HG03064 (cell line): ENCODE data around the gene USP43.
"Not testable (repeated sequence)": the region's sequence is repeated elsewhere in the genome, so short reads cannot be mapped to it uniquely, and the experiment has no call there.

Source experiments
- ATAC-seq: cut with Tn5 transposase; IDR thresholded peaks from one replicate; pipeline ENCODE4 v1.9.1; 2021; ENCODE audit warnings: low read depth; ENCODE audit not compliant: unreplicated experiment

Gene USP43

GRCh38 chr17:9658593-9659211 is 13.4 kb downstream of the USP43 start:
- ATAC-seq = no peak

- ATAC-seq = no peak
These were observed 15.7 kb downstream of the USP43 start for GRCh38 chr17:9661027-9661426.

DNA sequence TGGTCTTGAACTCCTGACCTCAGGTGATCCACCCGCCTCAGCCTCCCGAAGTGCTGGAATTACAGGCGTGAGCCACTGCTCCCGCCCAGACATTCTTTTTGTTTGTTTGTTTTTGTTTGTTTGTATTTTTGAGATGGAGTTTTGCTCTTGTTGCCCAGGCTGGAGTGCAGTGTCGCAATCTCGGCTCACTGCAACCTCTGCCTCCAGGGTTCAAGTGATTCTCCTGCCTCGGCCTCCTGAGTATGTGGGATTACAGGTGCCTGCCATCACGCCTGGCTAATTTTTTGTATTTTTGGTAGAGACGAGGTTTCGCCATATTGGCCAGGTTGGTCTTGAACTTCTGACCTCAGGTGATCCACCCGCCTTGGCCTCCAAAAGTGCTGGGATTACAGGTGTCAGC is 18.2 kb downstream of the USP43 start:
- not testable (repeated sequence) for ATAC-seq

DNA sequence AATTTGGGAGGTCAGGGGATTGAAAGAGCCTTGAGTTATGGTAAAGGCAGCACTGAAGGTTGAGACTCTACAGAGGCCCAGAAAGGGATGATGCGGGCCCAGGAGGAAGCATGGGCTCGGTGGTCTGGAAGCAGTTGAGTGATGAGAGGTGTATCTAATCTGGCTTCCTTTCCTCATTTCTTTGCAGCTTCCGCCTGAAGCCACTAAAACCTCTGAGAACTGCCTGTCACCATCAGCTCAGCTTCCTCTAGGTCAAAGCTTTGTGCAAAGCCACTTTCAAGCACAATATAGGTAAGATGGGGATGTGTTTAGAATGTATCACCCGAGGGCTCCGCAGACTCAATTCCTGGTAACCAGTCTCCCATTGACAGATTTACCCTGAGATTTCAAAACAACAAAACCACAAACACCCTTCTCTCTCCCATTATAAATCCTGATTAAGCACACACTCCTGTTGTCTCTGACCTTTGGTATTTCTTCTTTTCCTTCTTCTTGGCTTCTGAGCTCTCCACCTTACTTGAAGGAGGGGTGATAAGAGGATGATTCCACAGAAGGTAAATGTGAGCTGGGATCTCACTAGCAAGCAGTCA is 21.2 kb downstream of the USP43 start:
- ATAC-seq = no peak

- no peak for ATAC-seq
These were observed 23.2 kb downstream of the USP43 start for GRCh38 chr17:9668517-9668916.

DNA sequence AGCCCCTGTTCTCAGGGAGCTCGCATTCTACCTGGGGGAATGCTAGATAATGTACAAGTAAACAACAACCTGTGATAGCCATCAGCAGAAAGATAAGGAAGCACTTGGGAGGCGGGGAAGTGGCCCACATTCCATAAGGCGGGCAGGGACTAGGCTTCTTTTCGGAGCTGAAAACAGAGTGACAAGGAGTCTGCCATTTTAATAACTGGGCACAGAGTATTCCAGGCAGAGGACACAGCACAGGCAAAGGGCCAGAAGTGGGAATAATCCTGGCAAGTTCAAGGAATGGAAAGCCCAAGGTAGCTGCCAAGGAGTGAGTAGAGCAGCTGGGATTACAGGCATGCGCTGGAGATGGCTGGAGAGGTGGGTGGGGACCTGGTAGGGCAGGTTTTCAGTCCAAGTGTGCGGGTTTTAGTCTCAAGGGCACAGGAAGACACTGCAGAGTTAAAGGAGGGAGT is 24.3 kb downstream of the USP43 start:
- ATAC-seq = no peak

- no peak for ATAC-seq
These were observed 25.3 kb downstream of the USP43 start for GRCh38 chr17:9670596-9670995.

GRCh38 chr17:9671559-9671958 is 26.2 kb downstream of the USP43 start:
- no peak for ATAC-seq

DNA sequence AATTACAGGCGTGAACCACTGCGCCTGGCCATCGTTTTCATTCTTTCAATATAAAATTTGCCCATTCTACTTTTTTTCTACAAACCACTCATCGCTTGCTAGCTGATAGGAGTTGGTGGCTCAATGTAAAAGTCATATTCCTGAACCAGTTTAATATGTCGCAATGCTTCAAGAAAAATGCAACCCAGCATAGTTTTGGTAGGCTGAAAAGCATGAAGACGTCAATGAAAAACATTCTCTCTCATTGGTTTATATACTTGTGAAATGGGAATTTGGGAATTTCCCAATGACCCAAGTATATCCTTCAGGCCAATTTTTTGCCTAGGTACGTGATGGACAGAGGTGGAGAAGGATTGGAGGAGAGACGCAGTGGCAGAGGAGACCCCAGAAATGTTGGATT is 26.9 kb downstream of the USP43 start:
- ATAC-seq = no peak

DNA sequence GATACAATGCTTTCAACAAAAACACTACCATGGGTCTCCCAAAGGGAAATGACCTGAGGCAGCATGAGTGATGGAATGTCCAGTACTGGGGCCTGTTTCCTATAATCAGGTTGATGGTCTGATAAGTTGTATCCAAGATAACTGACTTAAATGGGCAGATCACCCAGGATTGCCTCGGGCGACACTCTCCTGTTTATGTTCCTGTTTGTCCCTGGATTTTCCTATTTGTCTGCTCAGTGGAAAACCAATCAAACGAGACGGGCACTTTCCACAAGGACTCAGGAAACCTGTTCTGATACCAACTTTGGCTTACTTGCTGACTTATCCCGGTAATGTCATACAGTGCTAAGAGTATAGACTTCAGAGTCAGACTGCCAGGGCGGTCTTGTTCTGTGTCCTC is 27.4 kb downstream of the USP43 start:
- no peak for ATAC-seq

GRCh38 chr17:9676084-9676483 is 30.8 kb downstream of the USP43 start:
- ATAC-seq = no peak

- no peak for ATAC-seq
These were observed 31.5 kb downstream of the USP43 start for GRCh38 chr17:9676820-9677310.

- no peak for ATAC-seq
These were observed 32.1 kb downstream of the USP43 start for GRCh38 chr17:9677411-9677810.

DNA sequence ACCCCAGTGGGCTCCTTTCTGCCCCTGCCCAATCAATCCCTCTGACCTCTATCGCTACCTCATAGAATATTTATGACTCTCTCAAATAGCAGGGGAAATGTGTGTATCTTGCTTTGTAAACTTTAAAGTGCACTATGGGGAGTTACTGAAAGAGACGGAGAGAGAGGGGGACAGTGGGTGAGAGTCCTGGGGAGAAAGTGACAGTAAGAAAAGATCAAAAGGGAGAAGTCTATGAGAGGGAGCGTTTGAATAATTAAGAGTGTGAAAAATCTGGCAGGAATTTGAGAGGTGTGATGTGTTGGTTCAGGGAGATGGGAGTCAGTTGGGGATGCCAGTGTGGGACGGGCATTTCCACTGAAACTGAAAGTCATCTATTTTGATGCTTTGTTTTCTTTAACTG is 32.6 kb downstream of the USP43 start:
- no peak for ATAC-seq

DNA sequence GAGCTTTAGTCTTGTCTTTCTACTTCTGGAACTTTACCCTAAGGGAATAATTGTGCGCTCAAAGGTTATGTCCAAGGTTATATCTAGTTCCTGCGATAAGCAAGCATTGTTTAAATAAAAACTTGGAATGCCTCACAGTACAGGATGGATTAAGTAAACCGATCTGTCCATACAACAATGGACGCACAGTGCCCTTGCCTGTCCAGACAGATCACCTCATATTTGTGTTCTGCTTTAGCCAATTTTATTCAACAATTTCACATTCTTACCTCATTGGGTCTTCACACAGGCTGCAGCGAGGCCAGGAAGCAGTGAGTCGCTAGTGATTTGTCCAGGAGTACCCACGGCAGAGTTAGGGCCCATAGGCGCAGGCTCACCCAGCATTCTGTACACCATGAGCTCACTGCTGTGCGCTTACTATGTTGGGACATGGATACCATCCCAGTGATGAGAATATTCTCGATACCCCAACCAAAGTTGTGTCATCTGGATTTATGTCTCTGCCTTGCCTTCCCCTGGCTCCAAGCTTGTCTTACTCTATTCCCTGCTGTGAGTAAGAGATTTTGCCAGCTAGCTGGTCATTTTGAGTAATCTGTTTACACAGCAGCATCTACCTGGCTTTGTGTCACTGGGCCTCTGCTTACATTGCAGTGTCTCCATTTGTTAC is 39.8 kb downstream of the USP43 start:
- ATAC-seq = no peak

DNA sequence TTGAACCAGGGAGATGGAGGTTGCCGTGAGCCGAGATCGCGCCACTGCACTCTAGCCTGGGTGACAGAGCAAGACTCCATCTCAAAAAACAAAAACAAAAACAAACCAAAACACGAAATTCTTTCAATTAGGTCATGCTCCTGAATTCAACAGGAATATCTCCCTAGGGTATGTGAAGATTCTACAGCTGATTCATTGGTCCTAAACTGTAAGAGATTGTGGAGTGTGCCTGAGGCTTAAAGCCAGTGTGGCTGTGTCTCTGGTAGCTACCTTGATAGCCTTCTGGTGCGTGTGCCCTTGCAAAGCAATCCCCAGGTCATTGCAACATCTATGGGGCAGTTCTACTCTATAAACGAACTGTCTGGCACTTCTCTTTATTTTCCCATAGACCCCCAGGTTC is 48.4 kb downstream of the USP43 start:
- ATAC-seq = no peak

DNA sequence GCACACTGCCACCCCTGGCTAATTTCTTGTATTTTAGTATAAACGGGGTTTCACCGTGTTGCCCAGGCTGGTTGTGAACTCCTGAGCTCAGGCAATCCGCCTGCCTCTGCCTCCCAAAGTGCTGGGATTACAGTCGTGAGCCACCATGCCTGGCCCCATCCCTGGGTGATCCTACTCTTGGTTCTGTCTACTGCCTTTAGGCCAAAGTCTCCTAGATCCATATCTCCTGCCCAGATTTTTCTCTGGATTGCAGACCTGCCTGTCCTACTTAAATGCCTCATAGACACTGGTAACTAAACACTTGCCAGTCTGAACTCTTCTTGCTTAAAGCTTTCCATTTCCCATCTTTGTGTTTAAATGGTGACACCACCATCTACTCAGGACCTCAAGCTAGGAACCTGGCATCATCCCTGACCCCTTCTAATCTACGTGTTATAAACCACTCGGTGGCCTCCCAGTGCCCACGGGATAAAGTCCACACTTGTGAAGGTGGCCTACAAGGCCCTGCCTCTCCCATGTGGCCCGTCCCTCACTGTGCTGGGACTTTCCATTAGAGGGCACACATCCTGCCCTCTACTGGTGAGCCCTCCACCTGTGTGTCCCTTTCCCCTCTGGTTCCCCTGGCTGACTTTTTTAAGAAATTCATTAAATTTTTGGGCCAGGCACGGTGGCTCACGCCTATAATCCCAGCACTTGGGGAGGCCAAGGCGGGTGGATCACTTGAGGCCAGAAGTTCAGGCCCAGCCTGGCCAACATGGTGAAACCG is 51.1 kb downstream of the USP43 start:
- no peak for ATAC-seq

- ATAC-seq = no peak
These were observed 54.8 kb downstream of the USP43 start for GRCh38 chr17:9700136-9700535.

DNA sequence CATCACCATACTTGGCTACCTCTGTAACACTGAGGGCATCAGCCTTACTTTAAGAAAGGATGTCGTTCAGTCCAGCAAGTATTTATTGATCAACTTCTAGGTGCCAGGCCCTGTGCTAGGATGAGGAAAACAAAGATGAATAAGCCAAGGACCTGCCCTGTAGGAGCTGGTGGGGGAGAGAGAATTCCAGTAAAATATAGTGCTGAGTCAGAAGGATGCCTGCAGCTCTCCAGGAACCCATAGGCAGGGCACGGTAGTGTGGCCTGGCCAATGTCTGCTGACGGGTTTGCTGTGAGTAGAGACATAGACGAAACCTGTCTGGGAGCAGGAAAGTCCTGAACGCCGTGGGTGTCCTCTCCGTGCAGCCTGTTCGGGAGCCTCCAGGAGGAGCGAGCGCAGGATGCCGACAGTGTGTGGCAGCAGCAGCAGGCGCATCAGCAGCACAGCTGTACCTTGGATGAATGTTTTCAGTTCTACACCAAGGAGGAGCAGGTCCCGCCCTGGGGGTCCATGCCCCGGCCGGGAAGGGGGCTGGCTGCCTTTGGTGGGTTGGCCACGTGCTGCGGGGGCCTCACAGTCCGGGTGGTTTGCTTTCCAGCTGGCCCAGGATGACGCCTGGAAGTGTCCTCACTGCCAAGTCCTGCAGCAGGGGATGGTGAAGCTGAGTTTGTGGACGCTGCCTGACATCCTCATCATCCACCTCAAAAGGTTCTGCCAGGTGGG is 55.6 kb downstream of the USP43 start:
- ATAC-seq = no peak

- no peak for ATAC-seq
These were observed 57.2 kb downstream of the USP43 start for GRCh38 chr17:9702482-9702881.
